IMR-90 (cell line): ENCODE results near the gene ATIC. TPM values are rescaled to one million over a fixed set of nuclear protein-coding genes. Genes with fewer than 3 reads are reported as not detected.

Experiments
- ATAC-seq: fragments of 200-7000 bp; cut with Tn5 transposase; 2 replicates; pipeline ENCODE4 v1.9.1; 2020; ENCODE audit warnings: low read depth, mild to moderate bottlenecking, moderate library complexity
- BruUV-seq: library from RNA; stranded (reverse); fragments of 400-500 nt; replicated peaks from 2 replicates; lab custom pipeline; 2021; lab: Mats Ljungman, UMichigan
- CTCF ChIA-PET: fragments of 300-600 bp; formaldehyde crosslinking; extraction: SDS; loops from one replicate; lab custom pipeline; 2021; ENCODE audit warnings: antibody characterized with exemption; lab: Yijun Ruan, JAX
- POLR2A ChIA-PET: fragments of 300-600 bp; sonication (Branson Sonifier 250); formaldehyde crosslinking; loops from one replicate; lab custom pipeline; 2022; ENCODE audit warnings: antibody characterized with exemption; ENCODE audit not compliant: unreplicated experiment; lab: Charles Lee
- DNase-seq: peaks from one replicate; pipeline ENCODE4 v3.0.0; 2013
- H2AFZ ChIP-seq: replicated peaks from 2 replicates; pipeline ENCODE3; 2013; ENCODE audit warnings: low read length, mild to moderate bottlenecking; ENCODE audit not compliant: poor library complexity
- H2AK5ac ChIP-seq: 2 replicates; pipeline ENCODE4 v1.6.1; 2013; ENCODE audit warnings: low read depth, low read length, inconsistent platforms
- H2AK9ac ChIP-seq: replicated peaks from 2 replicates; pipeline ENCODE3; 2013; ENCODE audit warnings: mild to moderate bottlenecking, low read depth, low read length, moderate library complexity; ENCODE audit not compliant: poor library complexity
- H2BK120ac ChIP-seq: 2 replicates; pipeline ENCODE4 v1.6.1; 2013; ENCODE audit warnings: low read depth, low read length, inconsistent platforms
- H2BK15ac ChIP-seq: 3 replicates; pipeline ENCODE4 v1.6.1; 2013; ENCODE audit warnings: low read depth, low read length, inconsistent platforms
- H2BK20ac ChIP-seq: 2 replicates; pipeline ENCODE4 v1.6.1; 2013; ENCODE audit warnings: low read depth, mild to moderate bottlenecking, inconsistent platforms, low read length, moderate library complexity
- H2BK5ac ChIP-seq: 2 replicates; pipeline ENCODE4 v1.6.1; 2013; ENCODE audit warnings: mild to moderate bottlenecking, low read depth, low read length, inconsistent platforms; ENCODE audit not compliant: poor library complexity, severe bottlenecking
- H3K14ac ChIP-seq: replicated peaks from 2 replicates; pipeline ENCODE4 v1.6.1; 2013; ENCODE audit warnings: low read depth, low read length, inconsistent platforms
- H3K18ac ChIP-seq: 2 replicates; pipeline ENCODE4 v1.6.1; 2013; ENCODE audit warnings: low read depth, low read length, control low read depth
- H3K23ac ChIP-seq: 2 replicates; pipeline ENCODE4 v1.6.1; 2013; ENCODE audit warnings: low read depth, low read length, inconsistent platforms
- H3K27ac ChIP-seq: 2 replicates; pipeline ENCODE4 v1.5.1; 2013; ENCODE audit warnings: mild to moderate bottlenecking, control low read depth, low read length; ENCODE audit not compliant: insufficient read depth
- H3K27me3 ChIP-seq: 2 replicates; pipeline ENCODE4 v1.6.1; 2013; ENCODE audit warnings: low read length; ENCODE audit not compliant: control insufficient read depth, insufficient read depth
- H3K36me3 ChIP-seq: 2 replicates; pipeline ENCODE4 v1.6.1; 2013; ENCODE audit warnings: low read length, mixed read lengths; ENCODE audit not compliant: control insufficient read depth, insufficient read depth
- H3K4ac ChIP-seq: 2 replicates; pipeline ENCODE4 v1.6.1; 2013; ENCODE audit warnings: low read depth, low read length, inconsistent platforms
- H3K4me1 ChIP-seq: 2 replicates; pipeline ENCODE4 v1.6.1; 2013; ENCODE audit warnings: low read length, mixed read lengths; ENCODE audit not compliant: control insufficient read depth, insufficient read depth
- H3K4me2 ChIP-seq: 2 replicates; pipeline ENCODE4 v1.6.1; 2013; ENCODE audit warnings: low read depth, mild to moderate bottlenecking, control low read depth, low read length, moderate library complexity
- H3K4me3 ChIP-seq: 2 replicates; pipeline ENCODE4 v1.5.1; 2013; ENCODE audit warnings: low read depth, mild to moderate bottlenecking, control low read depth, low read length, moderate library complexity; ENCODE audit not compliant: insufficient read depth
- H3K56ac ChIP-seq: 2 replicates; pipeline ENCODE4 v1.6.1; 2013; ENCODE audit warnings: low read length, inconsistent platforms; ENCODE audit not compliant: insufficient read depth; ENCODE audit errors: extremely low read depth
- H3K79me1 ChIP-seq, 2 experiments: 2 replicates each; pipeline ENCODE4 v1.6.1; 2013; ENCODE audit warnings: low read length in 2 of 2, inconsistent platforms in 1 of 2, low read depth in 1 of 2
- H3K9ac ChIP-seq: 2 replicates; pipeline ENCODE4 v1.6.1; 2013; ENCODE audit warnings: low read depth, low read length, control low read depth
- H3K9me1 ChIP-seq: 2 replicates; pipeline ENCODE4 v1.6.1; 2013; ENCODE audit warnings: low read length, inconsistent platforms; ENCODE audit not compliant: insufficient read depth
- H3K9me3 ChIP-seq: 2 replicates; pipeline ENCODE4 v1.6.1; 2013; ENCODE audit warnings: low read length; ENCODE audit not compliant: control insufficient read depth, insufficient read depth
- H4K20me1 ChIP-seq: 2 replicates; pipeline ENCODE4 v1.6.1; 2013; ENCODE audit warnings: low read length, inconsistent platforms; ENCODE audit not compliant: insufficient read depth
- H4K5ac ChIP-seq: 2 replicates; pipeline ENCODE4 v1.6.1; 2013; ENCODE audit warnings: mild to moderate bottlenecking, low read depth, low read length, control low read depth
- H4K8ac ChIP-seq, 2 experiments: 2 replicates each; pipeline ENCODE4 v1.6.1; 2013; ENCODE audit warnings: low read depth in 2 of 2, low read length in 2 of 2, control low read depth in 1 of 2, inconsistent platforms in 1 of 2
- H4K91ac ChIP-seq: 2 replicates; pipeline ENCODE4 v1.6.1; 2013; ENCODE audit warnings: low read depth, low read length, inconsistent platforms; ENCODE audit not compliant: insufficient read depth
- CEBPB ChIP-seq: IDR thresholded peaks from 2 replicates; pipeline ENCODE4 v1.6.1; 2012; ENCODE audit warnings: low read depth, low read length, improper control_type of control experiment
- CHD1 ChIP-seq: IDR thresholded peaks from 2 replicates; pipeline ENCODE4 v1.6.1; 2012; ENCODE audit warnings: low read depth, low read length, improper control_type of control experiment
- FOS ChIP-seq: fragments of 150-350 bp; IDR thresholded peaks from 2 replicates; pipeline ENCODE4 v1.6.1; 2016; ENCODE audit warnings: low read depth, low read length
- MAZ ChIP-seq: IDR thresholded peaks from 2 replicates; pipeline ENCODE4 v1.6.1; 2012; ENCODE audit warnings: low read depth, mild to moderate bottlenecking, low read length, improper control_type of control experiment, moderate library complexity, borderline replicate concordance
- MXI1 ChIP-seq: IDR thresholded peaks from 2 replicates; pipeline ENCODE4 v1.6.1; 2012; ENCODE audit warnings: low read depth, mild to moderate bottlenecking, low read length, moderate library complexity, borderline replicate concordance
- NFE2L2 ChIP-seq: fragments of 150-350 bp; IDR thresholded peaks from 2 replicates; pipeline ENCODE4 v1.6.1; 2016; ENCODE audit warnings: low read depth, mild to moderate bottlenecking, low read length
- POLR2A ChIP-seq: IDR thresholded peaks from 2 replicates; pipeline ENCODE4 v1.6.1; 2012; ENCODE audit warnings: mild to moderate bottlenecking, low read depth, low read length
- RAD21 ChIP-seq: IDR thresholded peaks from 2 replicates; pipeline ENCODE4 v1.6.1; 2012; ENCODE audit warnings: low read length, improper control_type of control experiment
- RCOR1 ChIP-seq: IDR thresholded peaks from 2 replicates; pipeline ENCODE4 v1.6.1; 2012; ENCODE audit warnings: mild to moderate bottlenecking, low read length, improper control_type of control experiment; ENCODE audit not compliant: insufficient replicate concordance
- RFX5 ChIP-seq: IDR thresholded peaks from 2 replicates; pipeline ENCODE4 v1.8.0; 2012; ENCODE audit warnings: low read depth, mild to moderate bottlenecking, low read length, moderate library complexity
- SMC3 ChIP-seq: fragments of 150-350 bp; IDR thresholded peaks from 2 replicates; pipeline ENCODE4 v1.6.1; 2016; ENCODE audit warnings: low read depth, mild to moderate bottlenecking, antibody characterized with exemption, low read length, moderate library complexity
- WGBS, 2 experiments: methylation state at CpG; one replicate each; pipeline versions ENCODE4 v1.1.5 to v1.1.7; 2013; ENCODE audit warnings: missing lambda C conversion rate in 2 of 2; ENCODE audit not compliant: insufficient read length in 1 of 2; ENCODE audit errors: extremely low coverage in 2 of 2; 5-methylcytosine and 5-hydroxymethylcytosine counted together
- dilution Hi-C: fragments of 300-500 bp; cut with HindIII; formaldehyde crosslinking; loops from one replicate; pipeline ENCODE4 v1.14.3; 2018; ENCODE audit warnings: low sequenced_read_pairs; ENCODE audit not compliant: unreplicated experiment
- in situ Hi-C: fragments of 300-500 bp; cut with MboI; formaldehyde crosslinking; loops from 3 replicates; pipeline ENCODE4 v1.14.3; 2019; ENCODE audit warnings: low sequenced_read_pairs, inconsistent platforms, mixed read lengths
- intact Hi-C: fragments of 100-400 bp; cut with micrococcal nuclease; formaldehyde crosslinking; loops from 2 replicates; pipeline ENCODE4 v1.10.0; 2022
- polyA plus RNA-seq, 3 experiments: library from polyadenylated mRNA; depleted of rRNA; stranded (reverse); fragments of >200 nt; gene quantifications; 2 replicates each; pipeline ENCODE4 v1.2.3, GENCODE V29; 2012; ENCODE audit warnings: low replicate concordance in 1 of 3
- total RNA-seq: library from RNA; depleted of rRNA; stranded (reverse); fragments of >200 nt; gene quantifications from 2 replicates; pipeline ENCODE4 v1.2.3, GENCODE V29; 2012
- TF ChIP-seq, protein P1 (sequence below): fragments of 150-350 bp; IDR thresholded peaks from 2 replicates; pipeline ENCODE4 v1.6.1; 2016; ENCODE audit warnings: low read depth, mild to moderate bottlenecking, low read length, moderate library complexity, borderline replicate concordance
- TF ChIP-seq, protein P2 (sequence below): conservative IDR thresholded peaks from 2 replicates; pipeline ENCODE4 v1.5.1; 2012; ENCODE audit warnings: mild to moderate bottlenecking, low read depth, low read length, improper control_type of control experiment
- TF ChIP-seq, protein P3 (sequence below): fragments of 150-350 bp; IDR thresholded peaks from 2 replicates; pipeline ENCODE4 v1.6.1; 2017; ENCODE audit warnings: mild to moderate bottlenecking, antibody characterized with exemption, low read length, low read depth

The ATIC gene
- total and polyA plus RNA-seq, 2 of the 4 experiments (the other 2 are of a cell fraction), result 30.5 to 101 TPM

DNA sequence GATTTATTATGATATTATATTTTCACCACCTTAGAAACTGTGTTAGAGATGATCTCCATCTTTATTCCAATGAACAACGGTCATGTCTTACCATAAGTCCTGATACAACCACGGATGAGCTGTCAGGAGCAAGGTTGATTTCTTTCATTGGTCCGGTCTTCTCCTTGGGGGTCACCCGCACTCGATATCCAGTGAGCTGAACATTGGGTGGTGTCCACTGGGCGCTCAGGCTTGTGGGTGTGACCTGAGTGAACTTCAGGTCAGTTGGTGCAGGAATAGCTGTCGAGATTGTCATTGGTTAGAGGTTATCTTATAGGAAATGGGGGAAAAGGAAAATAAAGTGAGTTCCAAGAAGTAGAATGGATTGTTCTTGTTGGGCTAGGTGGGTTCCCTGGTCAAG lies 67.2 kb downstream of the ATIC start:
- Histone ChIP-seq H2AK5ac (no peak overlapping the region), H3K4me1 (peaks cover 2% of the 10 kb centered on the region), H3K56ac (no peak overlapping the region), H3K23ac (no peak overlapping the region), H3K79me1 (peaks cover 30 to 47% of the 10 kb centered on the region in 2 experiments), H3K36me3 (peaks cover 83% of the 10 kb centered on the region), H3K18ac (no peak overlapping the region), H4K91ac (no peak overlapping the region), H2BK120ac (no peak overlapping the region), H3K27ac (no peak overlapping the region), H3K4me2 (no peak overlapping the region), H3K9ac (no peak overlapping the region), H4K8ac (no peak overlapping the region; a peak in 1 of 4 replicates), H2BK15ac (no peak overlapping the region), H3K9me3 (no peaks in the 10 kb centered on the region), H3K14ac (no peak overlapping the region), H2BK5ac (peak overlapping the region; percentile 45), H2AK9ac (no peak overlapping the region), H4K5ac (0 out of 2 replicates have a peak overlapping the region, but pooled peaks have one; percentile 8), H2BK20ac (no peak overlapping the region), H3K4me3 (no peak overlapping the region), H3K9me1 (peaks cover 7% of the 10 kb centered on the region; the same call in 1 of the 2 replicates), H3K4ac (no peak overlapping the region), H4K20me1 (peaks cover 29% of the 10 kb centered on the region; the same call in 1 of the 2 replicates), H2AFZ (no peak overlapping the region), H3K27me3 (no peaks in the 10 kb centered on the region)
- WGBS, 2 experiments, result 94% methylated on average over 6 of the region's 7 CpGs; no CpG with 5 or more reads in 1 of the 2 experiments
- DNase-seq, result no peak
- dilution Hi-C loops (no loop called here), intact Hi-C loops (no loop called here), in situ Hi-C loops (no loop called here)
- POLR2A ChIA-PET, result no interaction called here
- ATAC-seq, result no peak
- TF ChIP-seq, protein P1, sequence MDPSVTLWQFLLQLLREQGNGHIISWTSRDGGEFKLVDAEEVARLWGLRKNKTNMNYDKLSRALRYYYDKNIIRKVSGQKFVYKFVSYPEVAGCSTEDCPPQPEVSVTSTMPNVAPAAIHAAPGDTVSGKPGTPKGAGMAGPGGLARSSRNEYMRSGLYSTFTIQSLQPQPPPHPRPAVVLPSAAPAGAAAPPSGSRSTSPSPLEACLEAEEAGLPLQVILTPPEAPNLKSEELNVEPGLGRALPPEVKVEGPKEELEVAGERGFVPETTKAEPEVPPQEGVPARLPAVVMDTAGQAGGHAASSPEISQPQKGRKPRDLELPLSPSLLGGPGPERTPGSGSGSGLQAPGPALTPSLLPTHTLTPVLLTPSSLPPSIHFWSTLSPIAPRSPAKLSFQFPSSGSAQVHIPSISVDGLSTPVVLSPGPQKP, result no peak
- TF ChIP-seq RAD21 (no peak), SMC3 (no peak), CEBPB (no peak), RCOR1 (no peak), CHD1 (no peak), RFX5 (no peak), MXI1 (no peak), POLR2A (no peak), NFE2L2 (no peak), FOS (no peak), MAZ (no peak)
- TF ChIP-seq, protein P2, sequence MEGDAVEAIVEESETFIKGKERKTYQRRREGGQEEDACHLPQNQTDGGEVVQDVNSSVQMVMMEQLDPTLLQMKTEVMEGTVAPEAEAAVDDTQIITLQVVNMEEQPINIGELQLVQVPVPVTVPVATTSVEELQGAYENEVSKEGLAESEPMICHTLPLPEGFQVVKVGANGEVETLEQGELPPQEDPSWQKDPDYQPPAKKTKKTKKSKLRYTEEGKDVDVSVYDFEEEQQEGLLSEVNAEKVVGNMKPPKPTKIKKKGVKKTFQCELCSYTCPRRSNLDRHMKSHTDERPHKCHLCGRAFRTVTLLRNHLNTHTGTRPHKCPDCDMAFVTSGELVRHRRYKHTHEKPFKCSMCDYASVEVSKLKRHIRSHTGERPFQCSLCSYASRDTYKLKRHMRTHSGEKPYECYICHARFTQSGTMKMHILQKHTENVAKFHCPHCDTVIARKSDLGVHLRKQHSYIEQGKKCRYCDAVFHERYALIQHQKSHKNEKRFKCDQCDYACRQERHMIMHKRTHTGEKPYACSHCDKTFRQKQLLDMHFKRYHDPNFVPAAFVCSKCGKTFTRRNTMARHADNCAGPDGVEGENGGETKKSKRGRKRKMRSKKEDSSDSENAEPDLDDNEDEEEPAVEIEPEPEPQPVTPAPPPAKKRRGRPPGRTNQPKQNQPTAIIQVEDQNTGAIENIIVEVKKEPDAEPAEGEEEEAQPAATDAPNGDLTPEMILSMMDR, result no peak
- TF ChIP-seq, protein P3, sequence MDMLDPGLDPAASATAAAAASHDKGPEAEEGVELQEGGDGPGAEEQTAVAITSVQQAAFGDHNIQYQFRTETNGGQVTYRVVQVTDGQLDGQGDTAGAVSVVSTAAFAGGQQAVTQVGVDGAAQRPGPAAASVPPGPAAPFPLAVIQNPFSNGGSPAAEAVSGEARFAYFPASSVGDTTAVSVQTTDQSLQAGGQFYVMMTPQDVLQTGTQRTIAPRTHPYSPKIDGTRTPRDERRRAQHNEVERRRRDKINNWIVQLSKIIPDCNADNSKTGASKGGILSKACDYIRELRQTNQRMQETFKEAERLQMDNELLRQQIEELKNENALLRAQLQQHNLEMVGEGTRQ, result no peak
- CTCF ChIA-PET, result no interaction called here
- no TSS peak for BruUV-seq
